T-helper 2 cell treated with Interferon-gamma antibody and Interleukin-4, amounts not matched to agents 5 μg/mL and 100 μg/mL, for 36 hours (primary cell): Measurements from ENCODE around the gene TNNC2.
"Not testable (repeated sequence)": the region's sequence is repeated elsewhere in the genome, so short reads cannot be mapped to it uniquely, and the experiment has no call there.

Experiments used
- DNase-seq: peaks from one replicate; pipeline ENCODE4 v3.0.0; 2021; ENCODE audit warnings: low spot score
- H3K27ac Mint-ChIP-seq: one replicate; pipeline ENCODE4 v1.8.0; 2021; ENCODE audit warnings: mild to moderate bottlenecking, mixed read lengths
- H3K27me3 Mint-ChIP-seq: one replicate; pipeline ENCODE4 v1.8.0; 2021; ENCODE audit warnings: low read depth, mixed read lengths
- H3K36me3 Mint-ChIP-seq: one replicate; pipeline ENCODE4 v1.8.0; 2021; ENCODE audit warnings: low read depth, mixed read lengths
- H3K4me1 Mint-ChIP-seq: one replicate; pipeline ENCODE4 v1.8.0; 2021; ENCODE audit warnings: low read depth, mixed read lengths
- H3K4me3 Mint-ChIP-seq: one replicate; pipeline ENCODE4 v1.8.0; 2022; ENCODE audit warnings: mild to moderate bottlenecking, moderate library complexity, mixed read lengths
- H3K9me3 Mint-ChIP-seq: one replicate; pipeline ENCODE4 v1.8.0; 2021; ENCODE audit warnings: mixed read lengths

TNNC2 gene

DNA sequence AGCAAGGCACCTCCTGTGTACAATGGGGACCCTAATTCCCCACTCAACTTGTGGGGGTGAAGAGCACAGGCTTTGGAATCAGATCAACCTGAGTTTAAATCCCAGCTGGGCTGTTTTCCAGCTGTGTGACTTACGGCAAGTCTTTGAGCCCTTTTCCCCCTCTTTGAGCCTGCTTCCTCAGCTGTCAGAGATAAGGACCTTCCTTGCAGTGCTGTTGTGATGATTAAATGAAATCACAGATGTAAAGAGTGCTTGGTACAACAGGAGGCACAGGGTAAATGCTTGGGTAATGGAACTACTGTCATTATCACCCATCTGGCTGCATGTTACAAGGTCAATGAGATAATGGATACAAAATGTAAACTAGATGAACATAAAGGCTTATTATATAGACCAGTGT is 9.7 kb upstream of the TNNC2 start:
- no peaks in the 10 kb centered on the region for H3K36me3 Mint-ChIP-seq
- peaks cover 7% of the 10 kb centered on the region for H3K27me3 Mint-ChIP-seq
- H3K4me1 Mint-ChIP-seq: peaks cover 20% of the 10 kb centered on the region
- H3K4me3 Mint-ChIP-seq: no peak overlapping the region
- DNase-seq: no peak
- H3K9me3 Mint-ChIP-seq: no peaks in the 10 kb centered on the region
- H3K27ac Mint-ChIP-seq: no peak overlapping the region

DNA sequence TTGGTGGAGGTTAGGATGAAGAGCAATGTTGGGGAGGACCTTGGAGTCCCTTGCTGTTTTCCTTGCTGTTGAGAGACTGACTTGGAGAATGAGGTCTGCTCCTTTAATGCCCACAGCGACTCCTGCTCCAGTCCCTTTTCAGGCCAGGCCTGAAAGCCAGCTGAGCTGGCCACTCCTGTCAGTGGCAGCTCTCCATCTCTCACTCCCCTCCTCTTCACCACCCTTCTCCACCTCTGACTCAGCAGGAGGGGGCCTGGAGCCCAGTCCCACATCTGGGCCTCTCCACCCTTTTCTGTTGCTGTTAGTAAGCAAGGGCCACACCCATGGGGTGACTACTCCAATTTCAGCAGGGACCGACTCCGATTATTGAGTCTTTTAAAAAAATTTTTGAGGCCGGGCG is 8.7 kb upstream of the TNNC2 start:
- H3K27ac Mint-ChIP-seq: no peak overlapping the region
- H3K9me3 Mint-ChIP-seq: no peaks in the 10 kb centered on the region
- no peak overlapping the region for H3K4me3 Mint-ChIP-seq
- peaks cover 20% of the 10 kb centered on the region for H3K4me1 Mint-ChIP-seq
- peaks cover 8% of the 10 kb centered on the region for H3K27me3 Mint-ChIP-seq
- no peak for DNase-seq
- H3K36me3 Mint-ChIP-seq: no peaks in the 10 kb centered on the region

DNA sequence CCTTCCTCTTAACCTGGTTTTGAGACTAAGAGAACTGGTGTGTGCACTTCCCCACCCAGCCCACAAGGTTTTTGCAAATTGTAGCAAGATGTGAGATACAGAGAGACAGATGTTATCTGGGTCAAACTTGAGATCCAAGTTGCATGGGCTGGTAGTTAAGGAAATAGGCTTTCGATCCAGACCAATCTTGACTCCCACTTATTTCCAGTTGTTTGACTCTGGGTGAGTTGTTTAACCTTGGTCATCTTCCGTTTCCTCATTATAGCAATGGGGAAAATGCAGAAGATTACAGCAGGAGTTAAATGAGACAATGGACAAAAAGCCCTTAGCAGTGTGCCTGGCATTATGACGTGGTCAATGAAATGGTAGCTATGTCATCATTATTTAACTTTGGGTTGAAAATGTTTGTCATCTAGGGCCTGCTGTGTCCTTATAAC is 8.2 kb upstream of the TNNC2 start:
- H3K27me3 Mint-ChIP-seq: peaks cover 13% of the 10 kb centered on the region
- H3K27ac Mint-ChIP-seq: no peak overlapping the region
- H3K9me3 Mint-ChIP-seq: no peaks in the 10 kb centered on the region
- H3K4me3 Mint-ChIP-seq: peak overlapping the region; percentile 54
- DNase-seq: no peak
- peaks cover 20% of the 10 kb centered on the region for H3K4me1 Mint-ChIP-seq
- H3K36me3 Mint-ChIP-seq: no peaks in the 10 kb centered on the region

DNA sequence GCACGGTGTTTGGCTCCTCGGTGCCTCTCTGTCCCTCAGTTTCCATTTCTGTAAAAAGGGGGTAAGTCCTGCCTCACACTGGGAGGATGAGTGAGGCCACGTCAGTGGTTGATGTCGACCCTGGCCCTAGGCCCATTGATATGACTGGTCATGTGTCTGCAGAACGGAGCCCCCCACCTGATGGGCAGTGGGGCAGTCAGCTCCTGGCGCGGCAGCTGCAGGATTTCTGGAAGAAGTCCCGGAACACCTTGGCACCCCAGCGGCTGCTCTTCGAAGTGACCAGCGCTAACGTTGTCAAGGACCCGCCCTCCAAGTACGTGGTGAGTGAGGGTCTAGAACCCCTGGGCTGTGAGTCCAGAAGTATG is 7.7 kb upstream of the TNNC2 start:
- H3K27me3 Mint-ChIP-seq: peaks cover 14% of the 10 kb centered on the region
- H3K4me3 Mint-ChIP-seq: peak overlapping the region; percentile 54
- no peak for DNase-seq
- H3K27ac Mint-ChIP-seq: no peak overlapping the region
- H3K9me3 Mint-ChIP-seq: no peaks in the 10 kb centered on the region
- no peaks in the 10 kb centered on the region for H3K36me3 Mint-ChIP-seq
- H3K4me1 Mint-ChIP-seq: peaks cover 20% of the 10 kb centered on the region

DNA sequence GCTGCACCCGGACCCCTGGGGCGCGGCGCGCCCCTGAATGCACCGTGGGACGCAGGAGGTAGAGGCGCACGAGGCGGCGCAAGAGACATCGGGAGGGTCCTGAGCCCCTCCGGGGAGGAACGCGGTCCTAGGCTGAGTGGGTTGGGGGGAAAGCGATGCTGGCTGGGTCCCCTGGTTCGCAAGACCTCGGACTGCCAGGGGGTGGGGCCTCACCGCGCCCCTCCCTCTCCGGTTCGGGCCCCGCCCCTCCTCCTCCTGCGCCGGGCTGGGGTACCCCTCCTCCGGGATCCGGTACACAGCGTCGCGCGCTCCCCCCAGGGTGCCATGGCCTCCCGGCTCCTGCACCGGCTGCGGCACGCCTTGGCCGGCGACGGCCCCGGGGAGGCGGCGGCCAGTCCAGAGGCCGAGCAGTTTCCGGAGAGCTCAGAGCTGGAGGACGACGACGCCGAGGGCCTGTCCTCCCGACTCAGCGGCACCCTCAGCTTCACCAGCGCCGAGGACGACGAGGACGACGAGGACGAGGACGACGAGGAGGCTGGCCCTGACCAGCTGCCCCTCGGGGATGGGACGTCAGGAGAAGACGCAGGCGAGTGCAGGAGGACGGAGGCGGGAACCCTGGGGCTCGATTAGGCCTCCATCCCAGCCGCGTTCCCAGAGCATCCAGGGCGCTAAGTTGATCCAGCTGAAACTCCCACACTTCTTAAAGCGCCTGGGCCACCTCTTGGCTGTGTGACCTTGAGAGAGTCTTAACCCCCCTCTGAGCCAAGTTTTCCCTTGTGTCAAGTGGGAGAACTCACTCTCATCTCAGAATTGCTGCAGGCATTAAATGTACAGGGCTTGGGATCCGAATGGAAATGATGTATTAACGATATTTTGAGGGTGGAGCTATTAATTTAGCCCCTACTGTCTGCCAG is 7.0 kb upstream of the TNNC2 start:
- peak; percentile 43 for DNase-seq
- H3K27me3 Mint-ChIP-seq: peaks cover 14% of the 10 kb centered on the region
- H3K4me3 Mint-ChIP-seq: peak overlapping the region; percentile 54
- no peaks in the 10 kb centered on the region for H3K9me3 Mint-ChIP-seq
- no peaks in the 10 kb centered on the region for H3K36me3 Mint-ChIP-seq
- H3K27ac Mint-ChIP-seq: no peak overlapping the region
- peaks cover 20% of the 10 kb centered on the region for H3K4me1 Mint-ChIP-seq

DNA sequence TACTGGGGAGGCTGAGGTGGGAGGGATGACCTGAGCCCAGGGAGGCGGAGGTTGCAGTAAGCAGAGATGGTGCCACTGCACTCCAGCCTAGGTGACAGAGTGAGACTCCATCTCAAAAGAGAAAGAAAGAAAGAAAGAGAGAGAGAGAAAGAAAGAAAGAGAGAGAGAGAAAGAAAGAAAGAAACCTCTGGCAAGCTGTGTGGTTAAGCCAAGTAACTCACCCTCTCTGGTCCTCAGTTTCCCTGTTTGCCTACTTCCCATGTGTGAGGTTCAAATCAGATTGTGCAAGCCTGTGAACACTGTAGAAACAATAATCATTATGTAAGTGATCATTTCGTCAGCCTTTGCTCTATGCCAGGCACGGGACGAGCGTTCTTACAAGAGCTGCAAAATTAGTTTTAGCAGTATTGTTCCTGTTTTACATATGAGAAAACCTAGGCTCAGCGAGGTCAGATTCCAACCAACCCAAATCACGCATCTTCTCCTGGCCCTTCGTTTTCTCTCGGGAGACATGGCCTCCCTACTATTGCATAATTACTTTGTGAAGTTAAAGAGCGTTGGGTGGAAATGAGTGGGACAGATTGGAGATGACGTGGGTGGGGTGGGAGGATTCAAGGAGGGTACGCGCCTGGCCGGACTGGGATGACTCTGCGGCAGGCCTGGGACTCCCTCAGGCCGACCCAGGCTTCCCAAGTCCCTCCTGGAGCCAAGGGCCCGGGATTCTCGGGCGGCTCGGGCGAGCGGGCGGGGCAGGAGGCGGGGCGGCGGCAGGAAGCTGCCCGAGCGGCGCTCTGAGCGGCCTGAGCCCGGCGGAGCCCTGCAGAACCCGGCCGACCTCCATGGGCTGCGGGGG is 6.1 kb upstream of the TNNC2 start, which contains the start of gene SNX21:
SNX21 (plus strand) TSS at position 770 of the 853 bp plus-strand sequence. CDS start 121 bp downstream, outside the sequence.
- Mint-ChIP-seq H3K36me3 (no peaks in the 10 kb centered on the region), H3K27me3 (peaks cover 14% of the 10 kb centered on the region), H3K9me3 (no peaks in the 10 kb centered on the region), H3K27ac (peak within 1 kb of the TSS; percentile 65), H3K4me1 (peaks cover 20% of the 10 kb centered on the region), H3K4me3 (peak within 1 kb of the TSS; percentile 88)
- peak; percentile 7 for DNase-seq

DNA sequence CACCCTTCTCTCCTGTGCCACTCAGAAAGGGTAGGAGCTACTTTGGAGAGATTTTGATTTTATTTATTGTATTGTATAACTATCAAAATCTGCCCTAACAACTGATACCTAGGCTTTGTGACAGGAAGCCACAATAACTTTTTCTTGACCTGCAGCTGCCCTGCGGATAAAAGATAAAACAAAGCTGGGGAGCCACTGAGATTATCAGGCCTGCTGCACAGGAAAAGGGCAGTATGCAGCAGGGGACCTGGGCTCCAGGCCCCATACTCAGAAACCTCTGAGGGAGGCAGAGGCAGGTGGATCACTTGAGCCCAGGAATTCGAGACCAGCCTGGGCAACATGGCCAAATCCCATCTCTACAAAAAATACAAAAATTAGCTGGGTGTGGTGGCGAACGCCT is 5.5 kb upstream of the TNNC2 start:
- H3K27ac Mint-ChIP-seq: peak overlapping the region; percentile 65
- H3K27me3 Mint-ChIP-seq: peaks cover 16% of the 10 kb centered on the region
- no peaks in the 10 kb centered on the region for H3K36me3 Mint-ChIP-seq
- peaks cover 20% of the 10 kb centered on the region for H3K4me1 Mint-ChIP-seq
- peak overlapping the region; percentile 88 for H3K4me3 Mint-ChIP-seq
- no peaks in the 10 kb centered on the region for H3K9me3 Mint-ChIP-seq
- no peak for DNase-seq

DNA sequence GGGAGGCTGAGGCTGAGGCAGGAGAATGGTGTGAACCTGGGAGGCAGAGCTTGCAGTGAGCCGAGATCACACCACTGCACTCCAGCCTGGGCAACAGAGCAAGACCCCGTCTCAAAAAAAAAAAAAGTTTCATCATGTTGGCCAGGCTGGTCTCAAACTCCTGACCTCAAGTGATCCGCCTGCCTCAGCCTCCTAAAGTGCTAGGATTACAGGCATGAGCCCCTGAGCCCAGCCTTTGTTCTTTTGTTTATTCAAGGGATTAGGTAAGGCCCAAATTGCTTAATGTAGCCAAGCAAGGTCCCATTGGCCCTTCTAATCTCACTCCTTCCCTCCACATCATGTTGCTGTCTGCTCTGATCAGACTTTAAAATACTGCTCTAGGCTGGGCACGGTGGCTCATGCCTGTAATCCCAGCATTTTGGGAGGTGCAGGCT is 2.6 kb upstream of the TNNC2 start:
- peaks cover 19% of the 10 kb centered on the region for H3K27me3 Mint-ChIP-seq
- H3K9me3 Mint-ChIP-seq, H3K36me3 Mint-ChIP-seq, H3K4me3 Mint-ChIP-seq, H3K27ac Mint-ChIP-seq, DNase-seq: not testable (repeated sequence)
- peaks cover 12% of the 10 kb centered on the region for H3K4me1 Mint-ChIP-seq

DNA sequence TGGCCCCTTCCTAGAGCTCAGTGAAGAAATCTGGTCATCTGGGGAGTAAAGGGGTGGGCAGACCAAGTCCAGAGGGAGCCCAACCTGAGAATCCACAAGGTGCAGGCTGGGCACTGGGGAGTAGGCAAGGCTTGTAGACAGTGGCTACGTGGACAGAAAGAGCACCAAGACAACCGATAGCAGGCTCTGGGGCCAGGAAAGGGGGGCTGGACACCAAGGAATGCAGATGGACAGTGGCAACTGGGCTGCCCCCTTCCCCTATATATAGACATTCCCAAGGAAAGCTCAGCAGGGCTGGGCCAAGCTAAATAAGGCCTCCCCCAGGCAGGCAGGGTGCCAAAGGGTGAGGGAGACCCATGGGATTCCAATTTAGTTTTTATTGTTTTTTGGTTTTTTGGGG is 1.5 kb upstream of the TNNC2 start:
- H3K4me1 Mint-ChIP-seq: peaks cover 16% of the 10 kb centered on the region
- H3K27ac Mint-ChIP-seq: no peak overlapping the region
- no peak for DNase-seq

DNA sequence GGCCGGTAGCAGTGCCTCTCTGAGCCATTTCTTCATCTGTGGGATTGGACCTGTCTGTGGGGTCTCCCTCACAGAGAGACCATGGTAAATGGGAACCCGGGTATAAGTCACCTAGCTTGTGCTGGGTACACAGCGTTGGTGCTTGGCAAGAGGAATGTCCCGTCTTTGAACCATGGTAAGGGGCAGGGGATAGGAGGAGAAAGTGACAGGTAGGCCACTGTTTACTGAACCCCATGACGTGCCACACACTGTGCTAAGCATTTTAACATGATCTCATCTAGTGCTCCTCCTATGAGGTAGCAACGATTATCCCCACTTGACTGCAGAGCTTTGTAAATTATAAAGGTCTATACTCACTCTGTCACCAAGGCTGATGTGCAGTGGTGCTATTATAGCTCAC is 600 bp upstream of the TNNC2 start:
- peaks cover 1% of the 10 kb centered on the region for H3K36me3 Mint-ChIP-seq
- H3K27ac Mint-ChIP-seq: no peak overlapping the region
- peaks cover 13% of the 10 kb centered on the region for H3K4me1 Mint-ChIP-seq
- H3K4me3 Mint-ChIP-seq: no peak overlapping the region
- no peak for DNase-seq
- no peaks in the 10 kb centered on the region for H3K9me3 Mint-ChIP-seq
- peaks cover 31% of the 10 kb centered on the region for H3K27me3 Mint-ChIP-seq

More for the DNA sequence above, 1.5 kb upstream of the TNNC2 start:
- peaks cover 1% of the 10 kb centered on the region for H3K36me3 Mint-ChIP-seq
- H3K27me3 Mint-ChIP-seq: peaks cover 29% of the 10 kb centered on the region
- no peaks in the 10 kb centered on the region for H3K9me3 Mint-ChIP-seq
- no peak overlapping the region for H3K4me3 Mint-ChIP-seq

DNA sequence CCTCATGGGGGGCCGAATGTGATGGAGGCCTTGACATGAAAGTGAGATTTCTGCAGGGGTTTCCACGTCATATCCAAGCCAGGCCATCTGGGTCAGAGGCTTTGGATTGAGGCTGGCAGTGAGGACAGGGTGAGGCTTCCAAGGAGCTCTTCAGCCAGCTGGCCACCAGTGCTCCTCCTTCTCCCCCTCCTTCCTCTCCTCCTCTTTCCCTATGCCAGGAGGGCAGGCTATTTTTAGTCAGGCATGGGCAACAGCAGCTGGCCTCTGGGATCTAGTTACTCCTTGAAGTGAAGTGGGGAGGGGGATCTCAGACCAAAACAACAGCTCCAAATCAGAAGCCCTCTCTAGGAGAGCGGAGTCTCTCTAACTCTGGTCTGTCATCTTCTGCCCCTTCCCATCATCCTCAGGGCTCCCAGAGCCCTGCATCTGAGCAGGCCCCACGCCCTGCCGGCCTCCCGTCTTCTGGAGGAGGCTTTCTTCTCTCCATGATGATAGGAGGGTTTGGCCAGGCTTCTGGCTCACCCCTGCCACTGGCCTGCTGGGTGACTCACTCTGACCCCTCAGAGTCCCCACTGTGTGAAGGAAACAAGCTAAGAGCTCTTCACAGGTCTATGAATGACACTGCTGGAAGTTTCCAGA is 612 bp downstream of the TNNC2 start:
- no peak for DNase-seq
- Mint-ChIP-seq H3K9me3 (no peaks in the 10 kb centered on the region), H3K27ac (no peak overlapping the region), H3K36me3 (peaks cover 1% of the 10 kb centered on the region), H3K4me3 (no peak overlapping the region), H3K4me1 (peaks cover 15% of the 10 kb centered on the region), H3K27me3 (peaks cover 38% of the 10 kb centered on the region)

DNA sequence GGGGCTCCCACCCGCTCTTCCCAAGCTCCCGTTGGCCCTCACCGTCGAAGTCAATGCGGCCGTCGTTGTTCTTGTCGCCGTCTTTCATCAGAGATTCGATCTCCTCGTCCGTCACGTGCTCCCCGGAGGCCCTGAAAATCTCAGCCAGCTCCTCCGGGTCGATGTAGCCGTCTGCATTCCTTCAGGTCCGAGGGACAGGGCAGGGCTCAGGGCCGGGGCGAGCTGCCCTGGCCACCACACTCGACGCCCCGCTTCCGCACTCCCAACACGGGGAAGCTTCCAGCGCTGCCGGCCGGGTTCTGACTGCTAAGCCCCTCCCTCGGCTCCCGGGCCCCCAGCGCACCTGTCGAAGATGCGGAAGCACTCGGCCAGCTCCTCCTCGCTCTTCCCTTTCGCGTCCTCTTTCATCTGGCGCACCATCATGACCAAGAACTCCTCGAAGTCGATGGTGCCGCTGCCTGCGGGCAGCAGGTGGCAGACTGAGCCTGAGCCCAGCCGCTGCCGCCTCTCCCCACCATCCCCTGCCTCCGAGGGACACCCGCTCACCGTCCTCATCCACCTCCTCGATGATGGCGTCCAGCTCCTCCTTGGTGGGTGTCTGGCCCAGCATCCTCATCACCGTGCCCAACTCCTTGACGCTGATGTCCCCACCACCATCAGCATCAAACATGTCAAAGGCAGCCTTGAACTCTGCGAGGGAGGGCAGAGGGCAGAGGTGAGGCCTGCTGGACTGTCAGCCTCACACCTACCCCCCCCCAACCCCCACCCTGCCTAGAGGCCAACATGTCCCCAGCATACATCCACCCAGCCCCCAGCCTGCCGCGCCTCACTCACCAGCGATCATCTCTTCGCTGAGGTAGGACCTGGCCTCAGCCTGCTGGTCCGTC is 2.9 kb downstream of the TNNC2 start:
- Mint-ChIP-seq H3K4me1 (peaks cover 17% of the 10 kb centered on the region), H3K36me3 (peaks cover 4% of the 10 kb centered on the region), H3K27ac (peak overlapping the region; percentile 71), H3K27me3 (peaks cover 35% of the 10 kb centered on the region), H3K4me3 (peak overlapping the region; percentile 75), H3K9me3 (no peaks in the 10 kb centered on the region)
- peak; percentile 32 for DNase-seq

DNA sequence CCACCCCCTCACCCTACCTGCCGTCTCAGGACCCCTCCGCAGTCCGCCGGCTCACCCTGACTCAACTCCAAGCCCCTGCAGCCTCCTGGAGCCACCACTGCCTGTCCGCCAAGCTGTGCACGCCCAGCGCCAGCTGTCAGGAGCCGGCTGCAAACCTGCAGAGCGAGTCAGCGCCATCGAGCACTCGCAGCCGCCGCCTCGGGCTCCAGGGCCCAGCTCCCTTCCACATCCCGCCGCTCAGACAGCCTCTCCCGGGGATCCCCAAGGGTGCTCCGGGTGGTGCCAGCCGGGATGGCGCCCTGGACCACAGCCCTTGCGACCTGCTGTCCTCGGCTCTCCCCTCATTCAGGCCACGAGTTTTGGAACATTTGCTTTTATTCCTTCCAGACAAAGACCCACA is 4.3 kb downstream of the TNNC2 start:
- no peaks in the 10 kb centered on the region for H3K9me3 Mint-ChIP-seq
- H3K27me3 Mint-ChIP-seq: peaks cover 33% of the 10 kb centered on the region
- H3K36me3 Mint-ChIP-seq: peaks cover 4% of the 10 kb centered on the region

More for the DNA sequence above, 4.3 kb downstream of the TNNC2 start:
- Mint-ChIP-seq H3K27ac (no peak overlapping the region), H3K4me1 (peaks cover 17% of the 10 kb centered on the region), H3K4me3 (no peak overlapping the region)
- no peak for DNase-seq
